Measurements from ENCODE around the gene RAD51C. TPM values are rescaled to one million over a fixed set of nuclear protein-coding genes. Genes with fewer than 3 reads are reported as not detected.

RAD51C gene
- total RNA-seq (2014; rRNA removed; shearing (Covaris generic)), result 55.6 and 58.8 TPM in 2 replicates

GRCh38 chr17:58692239-58693055 lies at the start of gene RAD51C:
TSS of gene RAD51C (plus strand) at chr17:58692602. CDS start at chr17:58692644, 42 bp downstream.

GRCh38 chr17:58691701-58692238 lies 632 bp upstream of the RAD51C start, which contains the start of gene TEX14:
TSS of gene TEX14 (minus strand) at chr17:58692045. CDS start at chr17:58652001, 40,044 bp downstream.

GRCh38 chr17:58755577-58756245 lies 63.3 kb downstream of the RAD51C start, which contains the start of gene PPM1E:
TSS of gene PPM1E (plus strand) at chr17:58755854.

Small RNAs within 50 kb of the gene (small RNA-seq; reads per million reads assigned to genes)
- gene AC011195.1 (not detected), gene AC025521.1 (not detected), gene RF00017 (not detected), gene RNU1-108P (1.2 reads per million, percentile 61 among the genes with 10 or more reads in this experiment), gene RNU1-52P (not detected), gene RNU1-85P (4.7 reads per million, percentile 84 among the genes with 10 or more reads in this experiment)

Other genes starting within 250 kb of the RAD51C start
- gene HSF5, start 204.2 kb upstream of the RAD51C start, total RNA-seq (2014; rRNA removed; shearing (Covaris generic)), result 0.08 TPM in 1 of 2 replicates, not detected in the other
- gene MTMR4, start 178.0 kb upstream of the RAD51C start, total RNA-seq (2014; rRNA removed; shearing (Covaris generic)), result 19.4 and 24.0 TPM in 2 replicates
- gene TEX14, start 557 bp upstream of the RAD51C start, total RNA-seq (2014; rRNA removed; shearing (Covaris generic)), result 0.11 and 1.2 TPM in 2 replicates
- gene PPM1E, start 63.3 kb downstream of the RAD51C start, total RNA-seq (2014; rRNA removed; shearing (Covaris generic)), result 1.4 and 1.8 TPM in 2 replicates